ENCODE data around the gene RNF5.

The RNF5 gene

GRCh38 chr6:32178547-32179440, 589 bp downstream of the RNF5 start (continued):
- TF ChIP-seq ZBTB10 (tag by site-specific recombination; IDR thresholded peaks at IDR 0.05) (peak; percentile 93), ZFHX2 (tag by site-specific recombination; conservative IDR thresholded peaks at IDR 0.05) (peak; percentile 73), ZNF341 (tag by site-specific recombination; IDR thresholded peaks at IDR 0.05; ENCODE audit: low read depth) (0 out of 2 replicates have a peak, but pooled peaks have one; percentile 18), ZNF391 (tag by site-specific recombination; IDR thresholded peaks at IDR 0.05; ENCODE audit: borderline replicate concordance, low read depth) (peak; percentile 73; the same call in 1 of the 2 replicates), PRDM10 (tag by site-specific recombination; IDR thresholded peaks at IDR 0.05) (peak; percentile 5; the same call in 1 of the 2 replicates), ZNF19 (tag by site-specific recombination; IDR thresholded peaks at IDR 0.05; ENCODE audit: low read depth) (no peak), KLF17 (tag by site-specific recombination; IDR thresholded peaks at IDR 0.05) (peak; percentile 56; the same call in 1 of the 2 replicates), KLF9 (tag by site-specific recombination; IDR thresholded peaks at IDR 0.05; ENCODE audit: low read depth) (peak; percentile 49; the same call in 1 of the 2 replicates), ZNF560 (tag by site-specific recombination; IDR thresholded peaks at IDR 0.05; ENCODE audit: borderline replicate concordance) (no peak), ZNF670 (tag by site-specific recombination; IDR thresholded peaks at IDR 0.05; ENCODE audit: low read depth) (no peak), PBX3 (CRISPR knock-in tag; IDR thresholded peaks at IDR 0.05) (no peak), ZNF37A (tag by site-specific recombination; IDR thresholded peaks at IDR 0.05) (no peak), KLF7 (tag by site-specific recombination; IDR thresholded peaks at IDR 0.05; ENCODE audit: borderline replicate concordance) (peak; percentile 23; the same call in 1 of the 2 replicates), ZFP37 (tag by site-specific recombination; IDR thresholded peaks at IDR 0.05) (no peak), KLF1 (tag by site-specific recombination; IDR thresholded peaks at IDR 0.05) (peak; percentile 5; the same call in 1 of the 2 replicates), PRDM2 (tag by site-specific recombination; IDR thresholded peaks at IDR 0.05; ENCODE audit: borderline replicate concordance) (0 out of 2 replicates have a peak, but pooled peaks have one; percentile 53), ZBTB49 (tag by site-specific recombination; IDR thresholded peaks at IDR 0.05; ENCODE audit: low read depth) (no peak), ZNF488 (tag by site-specific recombination; IDR thresholded peaks at IDR 0.05) (no peak), ZNF174 (tag by site-specific recombination; IDR thresholded peaks at IDR 0.05) (no peak)

Measured in HEK293 (cell line).